Measurements from ENCODE around the gene OSBPL1A. TPM values are rescaled to one million over a fixed set of nuclear protein-coding genes. Genes with fewer than 3 reads are reported as not detected.

OSBPL1A gene
- total and polyA plus RNA-seq, 10 of the 15 experiments (the other 5 are each of a cell fraction or from before 2014, with no cell fraction given) = 0.02 to 0.83 (median 0.11) TPM; not detected in 6

DNA sequence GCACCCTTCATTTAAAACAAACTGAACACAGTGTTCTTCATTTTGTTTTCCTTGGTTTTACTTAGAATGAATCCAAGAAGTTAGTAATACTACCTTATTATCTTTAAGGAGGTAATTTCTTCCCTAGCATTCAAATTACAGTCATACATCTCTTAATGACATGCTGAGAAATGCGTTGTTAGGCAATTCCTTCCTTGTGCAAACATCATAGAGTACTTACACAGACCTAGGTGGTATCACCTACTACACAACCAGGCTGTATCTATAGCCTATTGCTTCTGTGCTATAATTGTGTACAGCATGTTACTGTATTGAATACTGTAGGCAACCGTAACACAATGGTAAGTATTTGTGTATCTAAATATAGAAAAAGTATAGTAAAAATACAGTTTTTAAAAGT is 267.1 kb downstream of the OSBPL1A start:
- Histone ChIP-seq H3K4me1 (ENCODE audit: control insufficient read depth, insufficient read depth, low read length) (no peaks in the 10 kb centered on the region), H3K4me3 (no peak overlapping the region), H3K27ac (ENCODE audit: control insufficient read depth, insufficient read depth) (no peak overlapping the region), H2AFZ (ENCODE audit: control insufficient read depth, low read depth, low read length) (no peak overlapping the region), H3K9me3 (replicated peaks; ENCODE audit: control insufficient read depth, insufficient read depth, low read length) (no peaks in the 10 kb centered on the region), H3K36me3 (ENCODE audit: control insufficient read depth in 2 of 2, insufficient read depth in 2 of 2, low read length in 1 of 2) (peaks cover 0 to 9% of the 10 kb centered on the region in 2 experiments; a peak in 2 of 4 replicates), H3K27me3 (replicated peaks in 1 of 2; ENCODE audit: control insufficient read depth in 2 of 2, insufficient read depth in 2 of 2, low read length in 1 of 2) (no peaks in the 10 kb centered on the region), H3K79me2 (ENCODE audit: control insufficient read depth, insufficient read depth, low read length) (no peaks in the 10 kb centered on the region), H3K4me2 (ENCODE audit: control insufficient read depth, insufficient read depth) (no peak overlapping the region), H3K9ac (ENCODE audit: control insufficient read depth, insufficient read depth, low read length) (no peak overlapping the region), H4K20me1 (ENCODE audit: control insufficient read depth, insufficient read depth) (no peaks in the 10 kb centered on the region)
- ChIA-PET RAD21 (ENCODE audit: unreplicated experiment) (no interaction called here), SMC1A (ENCODE audit: uncharacterized antibody, unreplicated experiment) (interaction anchor here (1.1 kb wide), 1 partner anchor 15 kb away, joined by 4 read pairs; no protein-coding TSS in a partner anchor), POLR2A (no interaction called here), CTCF (no interaction called here)
- no peak for DNase-seq (ENCODE audit: low read depth, low spot score)
- no peak for ATAC-seq
- intact Hi-C loops (cut with micrococcal nuclease; ENCODE audit: unreplicated experiment) (no loop called here), in situ Hi-C loops (cut with MboI) (no loop called here)
- no peak for FAIRE-seq
- no TSS peak for BruUV-seq (replicated peaks)
- WGBS (ENCODE audit: insufficient coverage, insufficient replicate concordance, low lambda C conversion rate, missing lambda C conversion rate) = 70% methylated on average over 2 of the region's 2 CpGs
- TF ChIP-seq NBN (IDR thresholded peaks at IDR 0.05) = no peak
- no peak for TF ChIP-seq POU2F2 (IDR thresholded peaks at IDR 0.05; ENCODE audit: borderline replicate concordance, low read depth, low read length)
- no peak for TF ChIP-seq CUX1 (IDR thresholded peaks at IDR 0.05; ENCODE audit: insufficient replicate concordance, low read depth, low read length)
- no peak for TF ChIP-seq ETV6 (conservative IDR thresholded peaks at IDR 0.05 in 1 of 2, IDR thresholded peaks at IDR 0.05 in 1 of 2; ENCODE audit: borderline replicate concordance in 1 of 2, low read depth in 1 of 2)
- no peak for TF ChIP-seq FOS (IDR thresholded peaks at IDR 0.05; ENCODE audit: borderline replicate concordance, extremely low read depth, insufficient read length)
- no peak for TF ChIP-seq EGR1 (IDR thresholded peaks at IDR 0.05; ENCODE audit: borderline replicate concordance in 1 of 2, low read depth in 2 of 2, low read length in 2 of 2)
- TF ChIP-seq MXI1 (IDR thresholded peaks at IDR 0.05; ENCODE audit: low read depth, low read length) = no peak
- TF ChIP-seq NRF1 (conservative IDR thresholded peaks at IDR 0.05; ENCODE audit: low read depth, low read length) = no peak
- TF ChIP-seq FOXK2 (IDR thresholded peaks at IDR 0.05) = no peak
- TF ChIP-seq, protein P1, sequence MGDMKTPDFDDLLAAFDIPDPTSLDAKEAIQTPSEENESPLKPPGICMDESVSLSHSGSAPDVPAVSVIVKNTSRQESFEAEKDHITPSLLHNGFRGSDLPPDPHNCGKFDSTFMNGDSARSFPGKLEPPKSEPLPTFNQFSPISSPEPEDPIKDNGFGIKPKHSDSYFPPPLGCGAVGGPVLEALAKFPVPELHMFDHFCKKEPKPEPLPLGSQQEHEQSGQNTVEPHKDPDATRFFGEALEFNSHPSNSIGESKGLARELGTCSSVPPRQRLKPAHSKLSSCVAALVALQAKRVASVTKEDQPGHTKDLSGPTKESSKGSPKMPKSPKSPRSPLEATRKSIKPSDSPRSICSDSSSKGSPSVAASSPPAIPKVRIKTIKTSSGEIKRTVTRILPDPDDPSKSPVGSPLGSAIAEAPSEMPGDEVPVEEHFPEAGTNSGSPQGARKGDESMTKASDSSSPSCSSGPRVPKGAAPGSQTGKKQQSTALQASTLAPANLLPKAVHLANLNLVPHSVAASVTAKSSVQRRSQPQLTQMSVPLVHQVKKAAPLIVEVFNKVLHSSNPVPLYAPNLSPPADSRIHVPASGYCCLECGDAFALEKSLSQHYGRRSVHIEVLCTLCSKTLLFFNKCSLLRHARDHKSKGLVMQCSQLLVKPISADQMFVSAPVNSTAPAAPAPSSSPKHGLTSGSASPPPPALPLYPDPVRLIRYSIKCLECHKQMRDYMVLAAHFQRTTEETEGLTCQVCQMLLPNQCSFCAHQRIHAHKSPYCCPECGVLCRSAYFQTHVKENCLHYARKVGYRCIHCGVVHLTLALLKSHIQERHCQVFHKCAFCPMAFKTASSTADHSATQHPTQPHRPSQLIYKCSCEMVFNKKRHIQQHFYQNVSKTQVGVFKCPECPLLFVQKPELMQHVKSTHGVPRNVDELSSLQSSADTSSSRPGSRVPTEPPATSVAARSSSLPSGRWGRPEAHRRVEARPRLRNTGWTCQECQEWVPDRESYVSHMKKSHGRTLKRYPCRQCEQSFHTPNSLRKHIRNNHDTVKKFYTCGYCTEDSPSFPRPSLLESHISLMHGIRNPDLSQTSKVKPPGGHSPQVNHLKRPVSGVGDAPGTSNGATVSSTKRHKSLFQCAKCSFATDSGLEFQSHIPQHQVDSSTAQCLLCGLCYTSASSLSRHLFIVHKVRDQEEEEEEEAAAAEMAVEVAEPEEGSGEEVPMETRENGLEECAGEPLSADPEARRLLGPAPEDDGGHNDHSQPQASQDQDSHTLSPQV (IDR thresholded peaks at IDR 0.05) = no peak
- TF ChIP-seq CBX3 (IDR thresholded peaks at IDR 0.05; ENCODE audit: borderline replicate concordance, low read depth) = no peak
